Measurements from ENCODE around the gene DHTKD1. TPM values are rescaled to one million over a fixed set of nuclear protein-coding genes. Genes with fewer than 3 reads are reported as not detected.

The DHTKD1 gene
- total RNA-seq, 1 experiment from 2014 or later: 20.6 TPM

GRCh38 chr10:12121673-12122072, 52.9 kb downstream of the DHTKD1 start:
- TF ChIP-seq TCF7L2 (IDR thresholded peaks at IDR 0.05; ENCODE audit: borderline replicate concordance, extremely low read depth, insufficient read depth, insufficient read length): no peak
- no peak for TF ChIP-seq SP1 (IDR thresholded peaks at IDR 0.05; ENCODE audit: low read depth)
- TF ChIP-seq SIN3A (IDR thresholded peaks at IDR 0.05; ENCODE audit: low read depth): no peak
- no peak for TF ChIP-seq ZBTB33 (IDR thresholded peaks at IDR 0.05; ENCODE audit: extremely low read depth, insufficient replicate concordance, low read length)
- TF ChIP-seq RAD21 (IDR thresholded peaks at IDR 0.05; ENCODE audit: low read depth): no peak
- TF ChIP-seq FOSL1 (IDR thresholded peaks at IDR 0.05; ENCODE audit: low read depth): no peak
- TF ChIP-seq POLR2A (IDR thresholded peaks at IDR 0.05; ENCODE audit: borderline replicate concordance, extremely low read depth, insufficient read depth, insufficient read length): no peak
- no peak for TF ChIP-seq EGR1 (IDR thresholded peaks at IDR 0.05; ENCODE audit: low read depth)
- no peak for TF ChIP-seq ZNF274 (IDR thresholded peaks at IDR 0.05; ENCODE audit: low read depth, low read length)
- TF ChIP-seq CBX3 (IDR thresholded peaks at IDR 0.05; ENCODE audit: low read depth): no peak
- TF ChIP-seq ZFX (IDR thresholded peaks at IDR 0.05): no peak
- no peak for TF ChIP-seq CEBPB (IDR thresholded peaks at IDR 0.05; ENCODE audit: low read depth)
- no peak for TF ChIP-seq SRF (IDR thresholded peaks at IDR 0.05; ENCODE audit: low read depth)
- no peak for TF ChIP-seq EZH2 (IDR thresholded peaks at IDR 0.05)
- TF ChIP-seq YY1 (IDR thresholded peaks at IDR 0.05; ENCODE audit: extremely low read depth, insufficient replicate concordance, low read depth, low read length): no peak
- TF ChIP-seq EZH2phosphoT487 (IDR thresholded peaks at IDR 0.05; ENCODE audit: borderline replicate concordance): no peak
- TF ChIP-seq ELF1 (IDR thresholded peaks at IDR 0.05; ENCODE audit: borderline replicate concordance, low read depth): no peak
- BruUV-seq (replicated peaks): no TSS peak
- intact Hi-C loops (cut with micrococcal nuclease): no loop called here
- no peak overlapping the region for H3K4me2 ChIP-seq (ENCODE audit: low read length)
- H3K27ac ChIP-seq (ENCODE audit: low read depth, low read length): no peak overlapping the region
- no peaks in the 10 kb centered on the region for H4K20me1 ChIP-seq (ENCODE audit: insufficient read depth)
- peaks cover 4 to 7% of the 10 kb centered on the region in 2 experiments; a peak in 3 of 4 replicates for H3K4me1 ChIP-seq (ENCODE audit: control insufficient read depth in 1 of 2, insufficient read depth in 2 of 2, low read length in 2 of 2)
- H3K4me3 ChIP-seq (replicated peaks in 1 of 2; ENCODE audit: low read depth in 1 of 2, low read length in 2 of 2): no peak overlapping the region
- H2AFZ ChIP-seq (ENCODE audit: low read depth, low read length, poor library complexity, severe bottlenecking): no peak overlapping the region
- H3K36me3 ChIP-seq (ENCODE audit: control insufficient read depth in 1 of 2, insufficient read depth in 2 of 2, low read length in 2 of 2): no peaks in the 10 kb centered on the region; a peak in 1 of 4 replicates
- ATAC-seq: no peak
- H3K9me2 ChIP-seq (ENCODE audit: insufficient read depth): no peaks in the 10 kb centered on the region
- ChIA-PET POLR2A (no interaction called here), RAD21 (ENCODE audit: low non-redundant PET in 1 of 2, low total read pairs in 2 of 2, uncharacterized antibody in 2 of 2, unreplicated experiment in 2 of 2) (no interaction called here), CTCF (no interaction called here)
- H3K9ac ChIP-seq (ENCODE audit: low read length): no peak overlapping the region
- DNase-seq (ENCODE audit: low read depth, low spot score): no peak
- no peaks in the 10 kb centered on the region for H3K27me3 ChIP-seq (ENCODE audit: insufficient read depth, low read length)
- no peaks in the 10 kb centered on the region for H3K9me3 ChIP-seq (ENCODE audit: control insufficient read depth in 1 of 2, insufficient read depth in 1 of 2, low read depth in 1 of 2, low read length in 2 of 2)
- no peaks in the 10 kb centered on the region for H3K79me2 ChIP-seq (ENCODE audit: insufficient read depth, low read length)

Measured in HCT116 (cell line).